Measurements from ENCODE around the gene CIDEA.

Gene CIDEA

GRCh38 chr18:12253027-12253426, 1.1 kb upstream of the CIDEA start:
- ATAC-seq (no peak), DNase-seq (no peak)
- Mint-ChIP-seq H3K9me3 (no peaks in the 10 kb centered on the region), H3K27ac (peak overlapping the region in 1 of 2 donors; percentile 19), H3K4me3 (no peak overlapping the region), H3K27me3 (peaks cover 88% of the 10 kb centered on the region), H3K4me1 (peaks cover 14% of the 10 kb centered on the region)

GRCh38 chr18:12253663-12254135, 462 bp upstream of the CIDEA start:
- Mint-ChIP-seq H3K9me3 (no peaks in the 10 kb centered on the region), H3K27me3 (peaks cover 94% of the 10 kb centered on the region), H3K27ac (no peak overlapping the region), H3K4me1 (peaks cover 14% of the 10 kb centered on the region), H3K4me3 (peak overlapping the region in 1 of 2 donors; percentile 10)
- DNase-seq: no peak
- peak; percentile 8 for ATAC-seq

DNA sequence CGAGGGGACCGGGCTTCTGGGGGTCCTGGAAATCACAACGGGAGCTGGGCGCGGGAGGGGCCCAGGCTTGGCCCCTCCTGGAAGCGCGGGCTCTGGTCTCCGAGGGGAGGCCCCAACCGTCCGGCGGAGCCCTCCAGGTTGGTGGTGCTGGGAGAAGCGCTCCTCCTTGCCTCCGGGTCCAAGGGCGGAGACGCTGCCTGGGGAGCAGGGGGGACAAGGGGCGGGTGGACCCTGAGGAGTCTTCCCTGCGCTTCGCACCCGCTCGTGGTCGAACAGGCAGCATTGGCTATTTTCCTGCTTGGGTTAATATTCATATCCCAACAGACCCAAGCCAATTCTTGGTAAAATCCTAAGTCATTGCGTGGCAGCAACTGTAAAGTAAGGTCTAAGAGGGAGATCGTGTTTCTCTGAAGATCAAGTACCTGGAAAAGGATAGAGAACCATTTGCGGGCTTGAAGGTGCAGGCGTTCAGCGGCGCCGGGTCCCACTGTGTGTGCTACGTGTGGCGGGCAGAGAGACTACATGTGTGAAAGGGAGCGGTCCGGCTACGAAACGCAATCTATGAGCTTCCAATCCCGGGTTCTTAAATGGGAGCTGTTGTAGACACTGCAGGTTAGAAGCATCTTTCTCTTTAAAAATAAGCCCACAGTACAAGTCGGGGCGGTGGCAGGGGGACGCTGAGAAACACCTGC, 805 bp downstream of the CIDEA start:
- H3K9me3 Mint-ChIP-seq: no peaks in the 10 kb centered on the region
- H3K4me3 Mint-ChIP-seq: no peak overlapping the region
- H3K27me3 Mint-ChIP-seq: peaks cover 87% of the 10 kb centered on the region
- ATAC-seq: no peak
- no peak for DNase-seq
- peaks cover 14% of the 10 kb centered on the region for H3K4me1 Mint-ChIP-seq
- H3K27ac Mint-ChIP-seq: no peak overlapping the region

GRCh38 chr18:12255626-12256026, 1.5 kb downstream of the CIDEA start:
- H3K4me3 Mint-ChIP-seq: no peak overlapping the region
- no peak for ATAC-seq
- H3K27me3 Mint-ChIP-seq: peaks cover 84% of the 10 kb centered on the region
- H3K4me1 Mint-ChIP-seq: peaks cover 14% of the 10 kb centered on the region
- H3K27ac Mint-ChIP-seq: no peak overlapping the region
- H3K9me3 Mint-ChIP-seq: no peaks in the 10 kb centered on the region
- no peak for DNase-seq

- Mint-ChIP-seq H3K4me3 (no peak overlapping the region), H3K4me1 (peaks cover 14% of the 10 kb centered on the region), H3K9me3 (no peaks in the 10 kb centered on the region), H3K27ac (no peak overlapping the region), H3K27me3 (peaks cover 71% of the 10 kb centered on the region)
- no peak for DNase-seq
- no peak for ATAC-seq
Observed at GRCh38 chr18:12256951-12257350, 2.8 kb downstream of the CIDEA start.

DNA sequence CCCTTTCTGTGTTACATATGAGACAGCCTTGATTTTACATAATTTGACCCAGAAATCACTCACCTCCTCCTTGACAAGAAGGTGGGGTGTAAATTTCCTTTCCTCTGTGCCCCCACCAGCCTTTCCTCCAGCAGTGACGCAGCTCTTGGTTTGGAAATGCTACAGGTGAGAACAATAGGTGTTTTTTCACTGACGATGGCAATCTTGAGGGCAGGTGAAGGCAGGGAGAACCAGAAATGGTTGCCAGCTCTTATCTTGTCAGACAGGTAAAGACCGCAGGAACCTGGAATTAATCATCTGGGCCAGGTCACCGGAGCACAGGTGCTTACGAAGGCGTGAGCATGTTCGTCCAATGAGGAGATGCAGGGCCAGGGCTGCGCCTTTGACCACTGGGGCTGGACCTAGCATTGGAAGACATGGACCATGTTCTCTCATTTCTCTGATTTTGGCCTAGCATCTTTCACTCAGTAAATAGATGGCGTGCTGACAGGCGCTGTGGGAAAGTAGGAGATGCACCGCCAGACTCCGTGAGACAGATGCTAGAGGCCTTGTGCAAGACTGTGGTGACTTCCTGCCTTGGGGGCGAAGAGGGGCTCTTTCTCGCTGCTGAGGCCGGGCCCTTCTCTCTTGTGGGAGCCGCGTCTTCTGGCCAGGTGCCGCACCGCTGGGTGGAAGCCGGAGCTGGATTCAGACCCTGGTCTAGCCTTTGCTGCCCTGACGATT, 4.0 kb downstream of the CIDEA start:
- ATAC-seq (no peak), DNase-seq (no peak)
- no peak overlapping the region for H3K4me3 Mint-ChIP-seq
- H3K27ac Mint-ChIP-seq: no peak overlapping the region
- H3K4me1 Mint-ChIP-seq: peaks cover 14% of the 10 kb centered on the region
- peaks cover 67% of the 10 kb centered on the region for H3K27me3 Mint-ChIP-seq
- H3K9me3 Mint-ChIP-seq: no peaks in the 10 kb centered on the region

GRCh38 chr18:12258719-12259705, 4.9 kb downstream of the CIDEA start:
- Mint-ChIP-seq H3K27me3 (peaks cover 63% of the 10 kb centered on the region), H3K9me3 (no peaks in the 10 kb centered on the region), H3K27ac (no peak overlapping the region), H3K4me3 (no peak overlapping the region), H3K4me1 (peaks cover 6% of the 10 kb centered on the region)
- no peak for DNase-seq
- ATAC-seq: no peak

GRCh38 chr18:12262748-12263147, 8.6 kb downstream of the CIDEA start:
- DNase-seq: no peak
- H3K4me1 Mint-ChIP-seq: no peaks in the 10 kb centered on the region
- H3K27ac Mint-ChIP-seq: no peak overlapping the region
- no peak for ATAC-seq
- H3K4me3 Mint-ChIP-seq: no peak overlapping the region
- peaks cover 34% of the 10 kb centered on the region for H3K27me3 Mint-ChIP-seq
- H3K9me3 Mint-ChIP-seq: no peaks in the 10 kb centered on the region

DNA sequence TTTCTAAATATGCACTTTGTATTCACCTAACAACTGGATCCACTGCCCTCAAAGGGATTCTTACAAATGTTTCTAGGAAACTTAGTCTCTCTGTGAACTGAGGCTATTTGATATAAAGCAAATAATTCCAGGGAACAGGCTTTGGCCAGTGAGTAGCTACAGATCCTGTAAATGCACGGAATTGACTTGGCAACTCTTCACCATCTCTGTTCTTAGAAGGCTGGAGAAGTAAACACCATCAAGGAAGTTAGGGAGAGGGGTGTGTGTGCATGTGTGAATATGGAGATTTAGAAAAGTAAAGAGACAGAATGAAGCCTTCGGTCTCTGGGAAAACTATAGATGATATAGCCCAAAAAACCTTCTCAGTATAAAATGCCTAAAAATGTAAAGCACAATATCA, 10.7 kb downstream of the CIDEA start:
- H3K27me3 Mint-ChIP-seq: peaks cover 21% of the 10 kb centered on the region
- DNase-seq (no peak), ATAC-seq (no peak)
- no peak overlapping the region for H3K4me3 Mint-ChIP-seq
- no peaks in the 10 kb centered on the region for H3K4me1 Mint-ChIP-seq
- H3K9me3 Mint-ChIP-seq: no peaks in the 10 kb centered on the region
- no peak overlapping the region for H3K27ac Mint-ChIP-seq

- DNase-seq (peak; percentile 57 to 68), ATAC-seq (peak; percentile 92)
- Mint-ChIP-seq H3K27ac (no peak overlapping the region), H3K4me1 (peaks cover 6% of the 10 kb centered on the region), H3K4me3 (peak overlapping the region; percentile 43 to 51), H3K9me3 (no peaks in the 10 kb centered on the region), H3K27me3 (peaks cover 10% of the 10 kb centered on the region)
Observed at GRCh38 chr18:12271376-12272235, 17.4 kb downstream of the CIDEA start.

DNA sequence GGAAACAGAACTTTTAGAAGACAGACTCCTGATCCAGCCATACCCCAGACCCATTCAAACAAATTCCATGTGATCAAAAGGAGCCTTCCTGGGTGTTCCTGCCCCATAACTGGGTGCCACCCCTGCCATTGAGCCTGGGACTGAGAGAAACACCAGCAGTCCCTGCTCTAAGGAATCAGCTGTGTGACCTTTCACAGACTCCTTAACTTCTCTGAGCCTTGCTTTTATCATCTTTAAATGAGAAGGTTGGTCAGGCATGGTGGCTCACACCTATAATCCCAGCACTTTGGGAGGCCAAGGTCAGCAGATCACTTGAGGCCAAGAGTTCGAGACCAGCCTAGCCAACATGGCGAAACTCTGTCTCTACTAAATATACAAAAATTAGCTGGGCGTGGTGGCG, 20.6 kb downstream of the CIDEA start:
- DNase-seq (no peak), ATAC-seq (no peak)
- H3K27ac Mint-ChIP-seq: no peak overlapping the region
- no peak overlapping the region for H3K4me3 Mint-ChIP-seq
- H3K27me3 Mint-ChIP-seq: peaks cover 18% of the 10 kb centered on the region
- H3K9me3 Mint-ChIP-seq: no peaks in the 10 kb centered on the region
- peaks cover 6% of the 10 kb centered on the region for H3K4me1 Mint-ChIP-seq

DNA sequence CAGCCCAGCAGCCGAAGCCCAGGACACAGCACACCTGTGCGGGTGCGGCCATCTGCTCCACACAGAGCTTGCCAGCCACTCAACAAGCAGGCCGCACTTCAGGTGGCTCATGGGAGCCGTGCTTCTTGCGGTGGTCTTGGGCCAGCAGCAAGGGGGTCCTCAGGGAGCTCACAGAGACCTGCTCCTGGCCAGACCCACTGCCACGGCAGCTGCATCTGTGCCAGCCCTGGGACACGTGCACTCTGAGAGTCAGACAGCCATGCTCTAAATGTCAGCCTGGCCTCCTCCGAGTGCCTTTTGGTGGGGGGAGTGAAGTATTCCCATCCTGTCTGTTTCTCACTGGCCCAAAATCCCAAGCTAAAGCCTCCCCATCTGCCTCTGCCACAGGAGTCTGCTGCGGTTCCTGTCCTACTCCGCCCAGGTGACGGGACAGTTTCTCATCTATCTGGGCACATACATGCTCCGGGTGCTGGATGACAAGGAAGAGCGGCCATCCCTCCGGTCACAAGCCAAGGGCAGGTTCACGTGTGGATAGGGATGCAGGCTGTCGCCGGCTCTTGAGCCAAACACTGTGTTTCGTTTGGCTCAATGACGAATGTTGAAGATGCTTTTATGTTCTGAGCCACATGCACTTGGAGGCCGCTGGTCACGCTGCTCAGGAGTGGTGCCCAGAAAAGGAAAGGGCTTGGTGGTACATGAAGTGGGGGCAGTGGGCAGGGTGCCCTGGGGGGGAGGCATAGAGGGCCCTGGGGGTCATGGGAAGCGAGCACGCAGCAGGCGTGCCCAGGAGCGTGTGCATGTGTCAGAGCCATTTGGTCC, 22.8 kb downstream of the CIDEA start:
- Mint-ChIP-seq H3K9me3 (no peaks in the 10 kb centered on the region), H3K27me3 (peaks cover 18% of the 10 kb centered on the region), H3K4me1 (no peaks in the 10 kb centered on the region), H3K27ac (no peak overlapping the region), H3K4me3 (no peak overlapping the region)
- no peak for DNase-seq
- no peak for ATAC-seq

DNA sequence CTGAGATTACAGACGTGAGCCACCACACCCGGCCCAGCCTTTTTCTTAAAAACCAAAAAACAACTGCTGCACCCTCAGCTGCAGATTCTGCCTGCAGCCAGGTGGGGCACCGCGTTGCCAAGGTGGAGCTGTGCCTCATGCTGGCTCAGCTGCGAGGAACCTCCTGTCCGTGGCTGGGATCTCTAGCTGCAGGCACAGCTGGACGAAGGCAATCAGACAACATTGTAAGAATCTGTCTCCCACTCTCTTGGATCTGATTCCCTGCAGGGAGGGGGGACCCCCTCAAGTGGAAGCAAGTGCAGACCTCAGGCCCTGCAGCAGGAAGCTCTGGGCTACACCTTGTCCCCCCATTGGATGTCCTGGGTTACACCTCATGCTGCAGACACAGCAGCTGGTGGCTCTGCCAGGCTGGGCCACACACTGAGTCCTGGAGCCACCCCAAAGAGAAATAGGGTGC, 24.1 kb downstream of the CIDEA start:
- Mint-ChIP-seq H3K27ac (no peak overlapping the region), H3K4me1 (no peaks in the 10 kb centered on the region), H3K27me3 (peaks cover 21% of the 10 kb centered on the region), H3K4me3 (no peak overlapping the region), H3K9me3 (no peaks in the 10 kb centered on the region)
- no peak for ATAC-seq
- DNase-seq: no peak
